ENCODE data around the gene HDAC9. TPM values are rescaled to one million over a fixed set of nuclear protein-coding genes. Genes with fewer than 3 reads are reported as not detected.

The HDAC9 gene
- total RNA-seq, 1 experiment from 2014 or later = 7.7 TPM

GRCh38 chr7:18975276-18975675 is 479.7 kb downstream of the HDAC9 start:
- Histone ChIP-seq H3K4me1 (ENCODE audit: insufficient read depth, low read length) (no peaks in the 10 kb centered on the region), H2BK12ac (ENCODE audit: insufficient read length, low read depth, low read length) (no peak overlapping the region), H3K79me2 (ENCODE audit: insufficient read depth, low read length) (no peaks in the 10 kb centered on the region), H2AK5ac (ENCODE audit: insufficient read length, low read length) (no peak overlapping the region), H4K91ac (ENCODE audit: insufficient read length, low read depth, low read length) (no peak overlapping the region), H3K18ac (ENCODE audit: insufficient read length, low read depth, low read length) (no peak overlapping the region), H3K9me3 (ENCODE audit: control insufficient read depth, low read depth, low read length) (no peaks in the 10 kb centered on the region), H2AFZ (ENCODE audit: low read length) (no peak overlapping the region), H3K27ac (ENCODE audit: insufficient read length, low read depth, low read length) (no peak overlapping the region), H2BK20ac (ENCODE audit: low read depth, low read length, poor library complexity, severe bottlenecking) (no peak overlapping the region), H2BK15ac (ENCODE audit: low read depth, low read length) (no peak overlapping the region), H2BK5ac (ENCODE audit: insufficient read length, low read length) (no peak overlapping the region), H2BK120ac (ENCODE audit: low read depth, low read length, poor library complexity, severe bottlenecking) (no peak overlapping the region), H3K14ac (ENCODE audit: insufficient read depth, low read length) (no peak overlapping the region), H4K20me1 (ENCODE audit: control insufficient read depth, insufficient read depth, insufficient read length) (no peaks in the 10 kb centered on the region), H3K79me1 (ENCODE audit: insufficient read depth, low read depth, low read length, poor library complexity, severe bottlenecking) (no peaks in the 10 kb centered on the region), H3K23ac (ENCODE audit: insufficient read length, low read depth, low read length) (no peak overlapping the region), H3T11ph (ENCODE audit: low read length) (no peak overlapping the region), H3K4ac (ENCODE audit: low read depth, low read length) (no peak overlapping the region), H4K8ac (replicated peaks; ENCODE audit: insufficient read length, low read depth, low read length) (no peak overlapping the region), H3K4me2 (ENCODE audit: insufficient read depth, insufficient read length, low read length) (no peak overlapping the region), H3K56ac (ENCODE audit: insufficient read length, low read depth, low read length) (no peak overlapping the region), H3K27me3 (ENCODE audit: insufficient read depth, low read length) (no peaks in the 10 kb centered on the region), H4K5ac (ENCODE audit: insufficient read length, low read depth, low read length) (no peak overlapping the region), H3K23me2 (ENCODE audit: insufficient read length, low read depth, low read length, poor library complexity, severe bottlenecking) (no peaks in the 10 kb centered on the region), H3K9ac (ENCODE audit: extremely low read depth, insufficient read length, low read length) (no peak overlapping the region)
- Mint-ChIP-seq H3K9me3 (no peaks in the 10 kb centered on the region), H3K27ac (no peak overlapping the region), H3K27me3 (ENCODE audit: low read depth) (no peaks in the 10 kb centered on the region), H3K4me3 (no peak overlapping the region), H3K36me3 (ENCODE audit: insufficient read depth in 1 of 3, low read depth in 3 of 3) (no peaks in the 10 kb centered on the region), H3K4me1 (no peaks in the 10 kb centered on the region)
- no CpG with 5 or more reads among the region's 3 CpGs for WGBS (ENCODE audit: extremely low coverage, insufficient read length, low lambda C conversion rate)
- no peak for DNase-seq
- TF ChIP-seq, protein P1, sequence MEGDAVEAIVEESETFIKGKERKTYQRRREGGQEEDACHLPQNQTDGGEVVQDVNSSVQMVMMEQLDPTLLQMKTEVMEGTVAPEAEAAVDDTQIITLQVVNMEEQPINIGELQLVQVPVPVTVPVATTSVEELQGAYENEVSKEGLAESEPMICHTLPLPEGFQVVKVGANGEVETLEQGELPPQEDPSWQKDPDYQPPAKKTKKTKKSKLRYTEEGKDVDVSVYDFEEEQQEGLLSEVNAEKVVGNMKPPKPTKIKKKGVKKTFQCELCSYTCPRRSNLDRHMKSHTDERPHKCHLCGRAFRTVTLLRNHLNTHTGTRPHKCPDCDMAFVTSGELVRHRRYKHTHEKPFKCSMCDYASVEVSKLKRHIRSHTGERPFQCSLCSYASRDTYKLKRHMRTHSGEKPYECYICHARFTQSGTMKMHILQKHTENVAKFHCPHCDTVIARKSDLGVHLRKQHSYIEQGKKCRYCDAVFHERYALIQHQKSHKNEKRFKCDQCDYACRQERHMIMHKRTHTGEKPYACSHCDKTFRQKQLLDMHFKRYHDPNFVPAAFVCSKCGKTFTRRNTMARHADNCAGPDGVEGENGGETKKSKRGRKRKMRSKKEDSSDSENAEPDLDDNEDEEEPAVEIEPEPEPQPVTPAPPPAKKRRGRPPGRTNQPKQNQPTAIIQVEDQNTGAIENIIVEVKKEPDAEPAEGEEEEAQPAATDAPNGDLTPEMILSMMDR (conservative IDR thresholded peaks at IDR 0.05) = no peak

All from H9 (cell line).